ENCODE data around the gene SARS2.

The SARS2 gene

GRCh38 chr19:38928391-38929001 is 2.1 kb downstream of the SARS2 start:
- Histone ChIP-seq H3F3A (ENCODE audit: control insufficient read depth, insufficient read depth) (no peaks in the 10 kb centered on the region), H3K27ac (ENCODE audit: low read depth, low read length) (no peak overlapping the region), H3K79me2 (ENCODE audit: control insufficient read depth, low read length) (peaks cover 59% of the 10 kb centered on the region), H3K36me3 (ENCODE audit: control insufficient read depth, low read length) (peaks cover 40% of the 10 kb centered on the region), H3K9me2 (replicated peaks; ENCODE audit: control insufficient read depth, low read length) (no peaks in the 10 kb centered on the region), H3K4me3 (ENCODE audit: low read length) (no peak overlapping the region), H3K4me1 (ENCODE audit: control insufficient read depth, low read length) (peaks cover 25% of the 10 kb centered on the region), H4K20me1 (ENCODE audit: control insufficient read depth, insufficient read depth, low read depth, low read length) (no peaks in the 10 kb centered on the region), H3K9me3 (ENCODE audit: control insufficient read depth, insufficient read depth, low read length) (no peaks in the 10 kb centered on the region), H3K4me2 (ENCODE audit: low read length) (no peak overlapping the region), H3K27me3 (ENCODE audit: control insufficient read depth, low read length) (no peaks in the 10 kb centered on the region)
- TF ChIP-seq EZH2phosphoT487 (IDR thresholded peaks at IDR 0.05; ENCODE audit: borderline replicate concordance, low read length) (no peak), CTCF (IDR thresholded peaks at IDR 0.05; ENCODE audit: low read depth, low read length, poor library complexity, severe bottlenecking) (no peak)

DNA sequence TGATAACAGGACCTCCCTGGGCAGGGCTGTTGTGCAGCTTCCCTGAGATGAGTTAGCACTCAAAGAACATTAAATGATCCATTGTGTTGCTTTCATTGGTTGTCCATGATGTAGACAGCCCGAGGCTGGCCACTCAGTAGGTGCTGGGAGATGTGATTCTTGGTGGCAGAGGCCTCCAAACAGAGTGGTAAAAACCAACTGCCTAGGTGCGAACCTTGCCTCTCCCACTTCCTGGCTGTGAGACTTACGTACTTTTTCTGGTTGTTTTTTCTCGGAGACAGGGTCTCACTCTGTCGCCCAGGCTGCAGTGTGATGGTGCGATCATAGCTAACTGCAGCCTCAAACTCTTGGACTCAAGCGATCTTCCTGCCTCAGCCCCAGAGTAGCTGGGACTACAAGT is 6.2 kb downstream of the SARS2 start:
- Histone ChIP-seq H3K4me1 (ENCODE audit: control insufficient read depth, low read length) (peaks cover 5% of the 10 kb centered on the region), H3K36me3 (ENCODE audit: control insufficient read depth, low read length) (peaks cover 29% of the 10 kb centered on the region), H3K4me2 (ENCODE audit: low read length) (no peak overlapping the region), H3K27ac (ENCODE audit: low read depth, low read length) (no peak overlapping the region), H4K20me1 (ENCODE audit: control insufficient read depth, insufficient read depth, low read depth, low read length) (no peaks in the 10 kb centered on the region), H3K27me3 (ENCODE audit: control insufficient read depth, low read length) (no peaks in the 10 kb centered on the region), H3F3A (ENCODE audit: control insufficient read depth, insufficient read depth) (no peaks in the 10 kb centered on the region), H3K79me2 (ENCODE audit: control insufficient read depth, low read length) (peaks cover 23% of the 10 kb centered on the region), H3K4me3 (ENCODE audit: low read length) (no peak overlapping the region), H3K9me3 (ENCODE audit: control insufficient read depth, insufficient read depth, low read length) (no peaks in the 10 kb centered on the region), H3K9me2 (replicated peaks; ENCODE audit: control insufficient read depth, low read length) (no peaks in the 10 kb centered on the region)
- TF ChIP-seq EZH2phosphoT487 (IDR thresholded peaks at IDR 0.05; ENCODE audit: borderline replicate concordance, low read length) = no peak
- TF ChIP-seq CTCF (IDR thresholded peaks at IDR 0.05; ENCODE audit: low read depth, low read length, poor library complexity, severe bottlenecking) = no peak

DNA sequence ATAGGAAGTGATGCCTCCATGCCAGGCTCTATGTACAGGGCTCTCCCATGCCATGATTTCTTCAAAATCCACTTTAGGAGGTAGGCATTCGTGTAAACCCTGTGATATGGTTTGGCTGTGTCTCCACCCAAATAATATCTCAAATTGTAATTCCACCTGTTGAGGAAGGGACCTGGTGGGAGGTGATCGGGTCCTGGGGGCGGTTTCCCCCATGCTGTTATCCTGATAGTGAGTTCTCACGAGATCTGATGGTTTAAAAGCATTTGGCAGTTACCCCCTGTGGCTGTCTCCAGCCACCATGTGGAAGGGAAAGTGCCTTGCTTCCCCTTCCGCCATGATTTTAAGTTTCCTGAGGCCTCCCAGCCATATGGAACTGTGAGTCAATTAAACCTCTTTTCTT is 8.1 kb downstream of the SARS2 start:
- H3K79me2 ChIP-seq (ENCODE audit: control insufficient read depth, low read length) = peaks cover 4% of the 10 kb centered on the region; the same call in 1 of the 2 replicates
- no peaks in the 10 kb centered on the region for H3K4me1 ChIP-seq (ENCODE audit: control insufficient read depth, low read length)
- H3K27ac ChIP-seq (ENCODE audit: low read depth, low read length) = no peak overlapping the region
- peaks cover 27% of the 10 kb centered on the region for H3K36me3 ChIP-seq (ENCODE audit: control insufficient read depth, low read length)
- no peak overlapping the region for H3K4me3 ChIP-seq (ENCODE audit: low read length)
- no peaks in the 10 kb centered on the region for H4K20me1 ChIP-seq (ENCODE audit: control insufficient read depth, insufficient read depth, low read depth, low read length)
- TF ChIP-seq EZH2phosphoT487 (IDR thresholded peaks at IDR 0.05; ENCODE audit: borderline replicate concordance, low read length) = no peak
- TF ChIP-seq CTCF (IDR thresholded peaks at IDR 0.05; ENCODE audit: low read depth, low read length, poor library complexity, severe bottlenecking) = no peak
- no peaks in the 10 kb centered on the region for H3F3A ChIP-seq (ENCODE audit: control insufficient read depth, insufficient read depth)
- no peaks in the 10 kb centered on the region for H3K27me3 ChIP-seq (ENCODE audit: control insufficient read depth, low read length)
- no peaks in the 10 kb centered on the region for H3K9me2 ChIP-seq (replicated peaks; ENCODE audit: control insufficient read depth, low read length)
- H3K9me3 ChIP-seq (ENCODE audit: control insufficient read depth, insufficient read depth, low read length) = no peaks in the 10 kb centered on the region
- H3K4me2 ChIP-seq (ENCODE audit: low read length) = no peak overlapping the region
